Stimulated activated CD4-positive, alpha-beta T cell treated with anti-CD3 and anti-CD28 coated beads, TNF-alpha, amount 100 ng/mL, for 48 hours (primary cell): Measurements from ENCODE around the gene SLIT3.

Experiments
- DNase-seq, 3 donors: peaks; one replicate each; pipeline ENCODE4 v3.0.0-alpha.2; 2020; ENCODE audit warnings: low read depth in 3 of 3

Gene SLIT3

GRCh38 chr5:168992687-168993086, 308.3 kb downstream of the SLIT3 start:
- no peak for DNase-seq

DNA sequence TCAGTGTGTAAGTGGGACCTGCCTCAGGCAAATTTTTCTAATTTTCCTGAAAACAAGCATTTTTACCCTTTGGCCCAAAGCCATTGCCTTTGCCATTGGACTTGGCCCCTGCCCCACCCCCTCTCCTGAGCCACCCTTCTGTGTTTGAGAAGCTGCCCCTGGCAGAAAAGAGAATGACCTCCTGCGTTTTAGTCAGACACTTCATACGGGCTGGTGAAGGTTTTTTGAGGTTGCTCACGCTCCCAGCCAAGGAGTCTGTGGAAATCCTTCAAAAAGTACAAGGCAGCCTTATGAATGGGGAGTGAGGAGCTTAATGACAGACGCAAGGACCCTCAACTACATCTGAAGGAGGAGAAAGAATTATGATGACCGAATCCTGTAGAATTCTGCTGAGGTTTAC, 308.9 kb downstream of the SLIT3 start:
- DNase-seq: no peak

DNA sequence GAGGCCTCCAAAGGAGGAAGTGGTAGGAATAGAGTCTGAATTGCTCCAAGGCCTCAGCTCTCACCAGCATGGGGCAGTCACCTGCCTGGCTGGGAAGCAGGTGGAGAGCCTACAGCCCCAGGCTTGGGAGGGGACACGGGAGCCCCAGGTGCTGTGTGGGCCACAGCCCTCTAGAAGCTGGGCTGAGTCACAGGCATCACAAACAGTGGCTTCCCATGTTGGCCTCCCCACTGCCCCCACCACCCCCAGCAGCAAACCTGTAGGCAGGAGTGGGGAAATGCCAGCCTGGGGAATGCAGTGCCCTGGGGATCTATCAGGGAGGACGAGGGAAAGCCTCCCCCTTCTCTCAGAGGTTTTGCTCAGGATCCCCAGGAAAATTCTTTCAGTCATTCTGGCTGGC, 309.6 kb downstream of the SLIT3 start:
- no peak for DNase-seq

DNA sequence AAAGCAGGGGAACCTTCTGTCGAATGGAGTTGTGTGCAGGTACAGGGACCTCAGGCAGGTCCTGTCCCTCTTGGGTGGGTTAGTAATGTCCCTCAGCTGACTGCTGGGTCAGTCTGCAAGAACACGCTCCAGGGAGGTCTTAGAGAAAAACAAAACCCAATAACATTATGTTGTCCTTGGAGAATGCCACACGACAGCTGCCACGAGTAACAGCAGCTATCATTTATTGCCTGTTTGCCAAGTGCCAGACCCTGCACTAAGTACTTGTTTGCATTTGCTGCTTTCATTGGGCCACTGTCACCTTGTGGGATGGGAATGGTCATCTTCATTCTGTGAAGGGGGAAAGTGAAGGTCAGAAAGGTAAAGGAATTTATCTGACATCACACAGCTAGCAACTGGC, 310.3 kb downstream of the SLIT3 start:
- DNase-seq: no peak

GRCh38 chr5:168989731-168990505, 311.0 kb downstream of the SLIT3 start:
- no peak for DNase-seq

GRCh38 chr5:168988699-168989098, 312.2 kb downstream of the SLIT3 start:
- no peak for DNase-seq

DNA sequence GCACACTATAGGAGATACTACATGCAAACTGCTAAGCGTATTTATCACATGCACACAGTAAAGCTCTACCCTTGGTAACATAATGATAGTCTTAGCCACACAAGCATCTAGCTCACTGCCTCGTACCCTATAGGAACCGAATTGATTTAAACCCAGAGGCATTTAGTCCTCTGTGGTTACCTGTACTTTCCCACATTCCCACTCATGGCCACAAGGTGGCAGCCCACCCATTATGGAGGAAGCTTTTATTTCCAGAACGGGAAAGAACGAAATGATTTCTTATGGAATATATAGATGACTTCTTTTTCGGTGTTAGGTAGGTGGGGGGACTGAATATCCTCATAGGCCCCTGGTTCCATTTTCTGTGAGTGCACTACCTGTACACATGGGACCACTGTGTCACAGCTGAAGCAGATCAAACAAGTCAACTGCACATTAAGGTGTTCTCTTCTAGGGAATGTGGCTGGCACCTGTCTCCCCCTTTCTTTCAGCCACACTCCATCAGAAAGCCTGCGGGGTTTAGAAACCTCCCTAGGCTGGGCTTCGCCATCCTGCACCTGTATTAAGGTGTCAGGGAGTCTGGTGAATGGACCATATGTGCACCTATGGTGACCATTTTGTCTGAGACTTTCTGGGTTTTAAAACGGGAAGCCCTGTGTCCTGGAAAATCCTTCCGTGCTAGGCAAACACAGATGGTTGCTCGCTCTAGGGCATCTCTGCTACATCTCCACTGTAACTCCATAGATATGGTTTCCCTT, 313.2 kb downstream of the SLIT3 start:
- peak; percentile 24 to 40 (median 35) for DNase-seq

GRCh38 chr5:168985454-168985853, 315.5 kb downstream of the SLIT3 start:
- DNase-seq: no peak

DNA sequence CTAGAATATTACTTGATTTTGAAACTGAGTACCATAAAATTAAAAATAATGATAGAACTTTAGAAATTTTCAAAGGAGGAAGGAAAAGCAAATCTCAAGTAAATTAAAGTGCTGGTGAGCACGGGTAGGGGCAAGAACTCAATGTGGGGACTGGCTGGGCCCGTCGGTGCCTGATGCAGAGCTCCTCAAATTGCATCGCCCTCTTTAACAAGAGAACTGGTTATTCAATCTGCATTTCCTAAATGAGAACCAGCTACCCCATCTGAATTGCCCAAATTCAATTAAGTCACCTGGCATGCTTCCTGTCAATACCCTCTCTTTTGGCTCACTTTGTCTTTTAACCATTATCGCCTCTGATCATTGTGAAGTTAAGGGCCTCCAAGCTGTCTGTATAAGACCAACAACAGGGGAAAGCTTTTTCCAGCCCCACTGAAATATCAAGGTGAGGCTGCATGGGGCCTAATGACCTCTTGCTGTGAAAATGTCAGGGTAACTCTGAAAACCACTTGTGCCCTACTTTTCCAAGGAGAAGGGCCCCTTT, 316.7 kb downstream of the SLIT3 start:
- DNase-seq: no peak

GRCh38 chr5:168979135-168979534, 321.8 kb downstream of the SLIT3 start:
- no peak for DNase-seq

DNA sequence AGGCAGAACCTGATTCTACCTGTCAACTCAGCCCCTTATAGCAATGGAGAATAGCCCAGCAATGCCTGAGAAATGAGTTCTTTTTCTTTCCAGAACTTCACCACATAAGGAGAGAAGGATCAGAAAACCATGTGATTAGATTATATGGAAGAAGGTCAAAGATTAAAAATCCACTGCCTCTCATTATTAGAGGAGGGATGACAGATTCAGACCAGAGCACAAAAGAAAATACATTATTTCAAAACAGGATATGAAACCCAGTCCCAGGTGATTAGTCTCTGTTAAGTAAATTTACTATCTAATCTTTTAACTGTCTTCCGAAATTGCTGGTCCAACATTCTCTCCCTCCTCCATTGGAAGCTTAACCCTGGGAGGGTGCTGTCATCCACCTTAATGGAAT, 322.4 kb downstream of the SLIT3 start:
- DNase-seq: no peak

GRCh38 chr5:168978015-168978414, 322.9 kb downstream of the SLIT3 start:
- DNase-seq: no peak

GRCh38 chr5:168976311-168976970, 324.5 kb downstream of the SLIT3 start:
- no peak for DNase-seq

GRCh38 chr5:168975331-168975730, 325.6 kb downstream of the SLIT3 start:
- DNase-seq: no peak

DNA sequence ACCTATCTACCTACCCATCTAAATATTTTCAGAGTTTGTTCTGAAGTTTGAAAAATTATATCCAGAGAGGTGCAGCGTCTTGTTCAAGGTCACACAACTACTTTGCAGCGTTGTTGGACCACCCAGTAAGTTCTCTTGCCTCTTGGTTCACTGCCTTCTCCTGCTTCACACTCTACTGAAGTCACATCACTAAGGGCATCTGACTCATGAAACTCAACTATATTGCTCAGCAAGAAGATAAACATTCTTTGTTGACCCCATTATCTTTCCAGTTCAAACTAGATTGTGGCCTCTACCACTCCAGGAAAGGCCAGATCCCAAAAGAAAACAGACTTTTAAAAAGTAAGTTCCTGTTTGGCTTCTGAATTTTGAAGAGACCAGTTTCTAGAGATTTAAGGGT, 326.9 kb downstream of the SLIT3 start:
- DNase-seq: no peak

GRCh38 chr5:168972731-168973130, 328.2 kb downstream of the SLIT3 start:
- no peak for DNase-seq

DNA sequence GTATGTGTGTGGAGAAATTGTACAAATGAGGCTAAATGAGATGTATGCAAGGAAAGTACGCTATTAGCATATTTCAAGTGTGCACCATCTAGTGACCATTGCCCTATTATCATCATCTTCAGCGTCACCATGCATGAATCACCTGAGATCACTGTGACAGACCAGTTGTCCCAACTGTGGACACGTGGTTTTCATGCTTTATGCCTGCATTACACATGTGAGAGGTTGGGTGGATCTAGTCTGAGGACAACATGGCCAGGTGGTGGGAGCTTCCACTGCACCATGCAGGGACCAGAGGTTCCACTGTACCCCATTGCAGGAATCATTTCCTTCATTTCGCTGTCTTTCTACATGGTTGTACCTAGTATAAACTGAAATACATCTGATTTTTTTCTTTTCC, 329.8 kb downstream of the SLIT3 start:
- no peak for DNase-seq

DNA sequence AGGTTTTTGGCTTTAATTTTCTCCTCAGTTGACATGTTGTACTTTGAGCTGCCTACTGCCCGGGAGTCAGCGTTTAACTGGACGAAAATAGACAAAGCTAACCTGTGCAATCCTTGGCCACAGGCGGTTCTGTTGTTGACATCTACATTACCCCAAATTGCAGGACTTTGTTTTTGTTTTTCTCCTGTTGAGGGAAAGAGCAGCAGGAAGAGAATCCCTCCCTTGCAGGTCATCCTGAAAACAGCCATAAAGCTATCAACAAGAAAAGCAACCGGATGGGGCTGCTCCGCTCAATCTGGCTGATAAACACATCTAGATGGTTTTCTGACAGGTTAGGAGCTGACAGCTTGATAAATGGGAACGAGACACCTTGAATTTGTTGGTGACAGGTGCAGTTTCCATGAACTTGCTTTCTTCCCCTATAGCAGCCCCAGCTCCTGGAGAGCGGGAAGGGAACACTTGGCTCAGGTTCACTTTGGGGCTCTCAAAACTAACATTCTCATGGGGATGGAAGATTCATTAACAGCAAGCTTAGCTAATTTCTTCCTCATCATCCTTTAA, 331.5 kb downstream of the SLIT3 start:
- no peak for DNase-seq

DNA sequence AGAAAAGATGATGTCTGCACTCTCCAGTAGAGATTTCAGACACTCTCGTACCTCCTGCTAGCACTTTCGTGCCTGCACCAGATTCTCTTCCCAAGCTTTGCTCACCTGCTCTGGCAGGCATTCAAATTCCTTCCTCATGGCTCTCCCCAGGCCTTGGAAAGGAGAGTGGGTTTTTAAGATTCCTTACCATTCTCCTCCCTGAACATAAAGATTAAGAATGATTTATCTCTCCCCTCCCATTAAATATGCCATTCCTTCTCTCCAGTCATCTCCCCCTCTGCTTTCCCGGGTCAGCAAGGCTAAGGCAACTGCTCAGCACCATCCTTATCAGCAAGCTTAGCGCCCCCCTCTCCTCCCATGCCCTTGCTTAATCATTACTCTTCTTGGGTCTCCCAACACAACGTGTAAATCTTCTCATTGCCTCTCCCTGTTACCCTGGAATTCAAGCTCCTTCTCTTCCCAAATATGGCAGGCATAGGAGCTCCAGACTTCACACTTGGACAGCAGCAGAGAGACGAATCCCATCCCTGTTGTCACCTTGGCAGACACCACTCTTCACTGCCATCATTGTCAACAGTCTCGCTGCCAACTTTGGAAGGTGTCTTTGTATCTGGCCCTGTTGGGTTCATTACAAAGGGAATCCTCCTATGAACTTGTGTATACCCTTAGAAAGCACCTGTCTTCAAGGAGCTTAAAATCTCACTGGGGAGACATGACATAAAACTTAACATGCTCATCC, 332.9 kb downstream of the SLIT3 start:
- DNase-seq: no peak

GRCh38 chr5:168965638-168966037, 335.3 kb downstream of the SLIT3 start:
- no peak for DNase-seq

DNA sequence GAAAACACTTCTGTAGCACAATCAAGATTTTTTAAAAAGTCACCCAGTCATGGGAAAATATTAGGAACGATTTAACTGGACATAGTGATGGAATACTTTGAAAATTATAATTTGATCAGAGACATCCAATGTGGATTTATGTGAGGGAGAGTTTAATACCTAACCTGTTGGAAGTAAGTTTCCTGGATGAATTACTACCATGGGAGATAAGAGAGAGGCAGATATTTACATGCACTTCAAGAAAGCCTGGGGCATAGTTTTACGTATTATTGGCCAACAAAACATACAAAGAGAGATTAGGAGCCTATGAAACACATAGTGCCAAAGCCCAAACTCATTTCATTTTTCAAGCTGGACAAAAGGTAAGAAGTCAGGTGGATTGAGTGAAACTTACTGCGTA, 336.8 kb downstream of the SLIT3 start:
- no peak for DNase-seq
